ENCODE measurements around the gene DNAJC4. TPM values are rescaled to one million over a fixed set of nuclear protein-coding genes. Genes with fewer than 3 reads are reported as not detected.

The DNAJC4 gene
- total RNA-seq, 1 donor = 13.1 TPM

GRCh38 chr11:64278576-64279190, 48.3 kb downstream of the DNAJC4 start:
- Histone ChIP-seq H3K4me3 (ENCODE audit: low read length) (no peak overlapping the region), H3K9me3 (ENCODE audit: low read depth, low read length) (no peaks in the 10 kb centered on the region), H3K27me3 (ENCODE audit: insufficient read depth, low read length) (no peaks in the 10 kb centered on the region), H3K4me1 (ENCODE audit: insufficient read depth, low read length) (peaks cover 4% of the 10 kb centered on the region)

- Histone ChIP-seq H3K4me3 (ENCODE audit: low read length) (no peak overlapping the region), H3K4me1 (ENCODE audit: insufficient read depth, low read length) (peaks cover 19% of the 10 kb centered on the region), H3K9me3 (ENCODE audit: low read depth, low read length) (no peaks in the 10 kb centered on the region), H3K27me3 (ENCODE audit: insufficient read depth, low read length) (no peaks in the 10 kb centered on the region)
Observed at GRCh38 chr11:64281957-64282770, 51.8 kb downstream of the DNAJC4 start.

- peaks cover 19% of the 10 kb centered on the region for H3K4me1 ChIP-seq (ENCODE audit: insufficient read depth, low read length)
- no peaks in the 10 kb centered on the region for H3K9me3 ChIP-seq (ENCODE audit: low read depth, low read length)
- H3K4me3 ChIP-seq (ENCODE audit: low read length) = no peak overlapping the region
Observed at GRCh38 chr11:64283092-64283491, 52.7 kb downstream of the DNAJC4 start.

More at GRCh38 chr11:64283092-64283491, 52.7 kb downstream of the DNAJC4 start:
- no peaks in the 10 kb centered on the region for H3K27me3 ChIP-seq (ENCODE audit: insufficient read depth, low read length)

Other genes starting within 250 kb of the DNAJC4 start
- gene OTUB1, start 244.1 kb upstream of the DNAJC4 start, total RNA-seq = 33.6 TPM
- gene FLRT1, start 194.6 kb upstream of the DNAJC4 start, total RNA-seq = not detected
- gene MACROD1, start 64.4 kb upstream of the DNAJC4 start, total RNA-seq = 4.0 TPM
- gene STIP1, start 44.4 kb upstream of the DNAJC4 start, total RNA-seq = 36.8 TPM
- 105 TPM for gene FERMT3, start 23.8 kb upstream of the DNAJC4 start, total RNA-seq
- 5.2 TPM for gene TRPT1, start 4.4 kb upstream of the DNAJC4 start, total RNA-seq
- 19.4 TPM for gene NUDT22, start 4.3 kb upstream of the DNAJC4 start, total RNA-seq
- 9.1 TPM for gene VEGFB, start 4.0 kb downstream of the DNAJC4 start, total RNA-seq
- gene FKBP2, start 10.5 kb downstream of the DNAJC4 start, total RNA-seq = 8.1 TPM
- gene PPP1R14B, start 16.4 kb downstream of the DNAJC4 start, total RNA-seq = 26.4 TPM
- 3.7 TPM for gene PLCB3, start 21.0 kb downstream of the DNAJC4 start, total RNA-seq
- 26.7 TPM for gene BAD, start 54.1 kb downstream of the DNAJC4 start, total RNA-seq
- gene GPR137, start 55.3 kb downstream of the DNAJC4 start, total RNA-seq = 13.9 TPM
- not detected for gene KCNK4, start 60.8 kb downstream of the DNAJC4 start, total RNA-seq
- not detected for gene CATSPERZ, start 69.8 kb downstream of the DNAJC4 start, total RNA-seq
- gene ESRRA, start 75.0 kb downstream of the DNAJC4 start, total RNA-seq = 8.5 TPM
- gene TRMT112, start 87.0 kb downstream of the DNAJC4 start, total RNA-seq = 62.1 TPM
- gene PRDX5, start 87.6 kb downstream of the DNAJC4 start, total RNA-seq = 42.5 TPM
- gene CCDC88B, start 109.7 kb downstream of the DNAJC4 start, total RNA-seq = 42.7 TPM
- gene RPS6KA4, start 128.6 kb downstream of the DNAJC4 start, total RNA-seq = 23.5 TPM

Data from mononuclear cell (primary cell).